Osteoblast (primary cell): Measurements from ENCODE around the gene UBE2K. TPM values are rescaled to one million over a fixed set of nuclear protein-coding genes. Genes with fewer than 3 reads are reported as not detected.

Experiments used
- DNase-seq: peaks from one replicate; pipeline ENCODE4 v3.0.0; 2011; ENCODE audit warnings: low spot score, mixed read lengths; ENCODE audit not compliant: insufficient read length; ENCODE audit errors: missing footprints
- H2AFZ ChIP-seq: 2 replicates; pipeline ENCODE4 v1.6.0; 2011; ENCODE audit warnings: mild to moderate bottlenecking, low read length
- H3K27ac ChIP-seq: 2 replicates; pipeline ENCODE4 v1.5.1; 2011; ENCODE audit warnings: mild to moderate bottlenecking, low read depth, low read length, moderate library complexity
- H3K27me3 ChIP-seq: 2 replicates; pipeline ENCODE4 v1.6.0; 2012; ENCODE audit warnings: mild to moderate bottlenecking, control low read depth, inconsistent platforms, low read length, moderate library complexity; ENCODE audit not compliant: insufficient read depth
- H3K36me3 ChIP-seq: 2 replicates; pipeline ENCODE4 v1.5.1; 2011; ENCODE audit warnings: mild to moderate bottlenecking, low read length, control low read depth, moderate library complexity; ENCODE audit not compliant: insufficient read depth
- H3K4me1 ChIP-seq: 2 replicates; pipeline ENCODE4 v1.5.1; 2011; ENCODE audit warnings: mild to moderate bottlenecking, low read length, control low read depth, moderate library complexity; ENCODE audit not compliant: insufficient read depth
- H3K4me2 ChIP-seq: 2 replicates; pipeline ENCODE4 v1.6.0; 2011; ENCODE audit warnings: mild to moderate bottlenecking, low read length; ENCODE audit not compliant: insufficient read depth
- H3K4me3 ChIP-seq: fragments of 200-600 bp; sonication (generic); 3 replicates; pipeline ENCODE4 v1.5.1; 2012; ENCODE audit warnings: mild to moderate bottlenecking, low read length, inconsistent platforms; ENCODE audit not compliant: insufficient read depth
- H3K79me2 ChIP-seq: 2 replicates; pipeline ENCODE4 v1.6.0; 2012; ENCODE audit warnings: mild to moderate bottlenecking, low read length, control low read depth, inconsistent platforms; ENCODE audit not compliant: insufficient read depth
- H3K9me3 ChIP-seq: 2 replicates; pipeline ENCODE4 v1.5.1; 2011; ENCODE audit warnings: low read depth, low read length, control low read depth
- H4K20me1 ChIP-seq: 2 replicates; pipeline ENCODE4 v1.6.0; 2012; ENCODE audit warnings: mild to moderate bottlenecking, low read length, control low read depth; ENCODE audit not compliant: insufficient read depth
- CTCF ChIP-seq: IDR thresholded peaks from 2 replicates; pipeline ENCODE4 v1.5.1; 2011; ENCODE audit warnings: mild to moderate bottlenecking, low read depth, low read length, moderate library complexity; ENCODE audit errors: extremely low read depth
- total RNA-seq: library from RNA; depleted of rRNA; stranded (reverse); fragments of >200 nt; gene quantifications from 2 replicates; pipeline ENCODE4 v1.2.3, GENCODE V29; 2012

The UBE2K gene
- total RNA-seq, 1 donor, result 19.2 TPM

- no peak overlapping the region for H3K4me3 ChIP-seq
- no peaks in the 10 kb centered on the region for H3K4me1 ChIP-seq
- no peak overlapping the region for H3K4me2 ChIP-seq
- H2AFZ ChIP-seq, result no peak overlapping the region
- peaks cover 43% of the 10 kb centered on the region for H3K36me3 ChIP-seq
- no peak overlapping the region for H3K27ac ChIP-seq
- TF ChIP-seq CTCF, result no peak
- no peaks in the 10 kb centered on the region for H3K9me3 ChIP-seq
- H3K27me3 ChIP-seq, result no peaks in the 10 kb centered on the region
- H4K20me1 ChIP-seq, result peaks cover 3% of the 10 kb centered on the region
- DNase-seq, result no peak
- peaks cover 38% of the 10 kb centered on the region for H3K79me2 ChIP-seq
Observed at GRCh38 chr4:39759569-39759968, 61.6 kb downstream of the UBE2K start.

- Histone ChIP-seq H3K36me3 (peaks cover 49% of the 10 kb centered on the region), H3K9me3 (no peaks in the 10 kb centered on the region), H3K79me2 (peaks cover 39% of the 10 kb centered on the region), H3K27ac (no peak overlapping the region), H3K4me1 (no peaks in the 10 kb centered on the region), H3K27me3 (no peaks in the 10 kb centered on the region), H3K4me2 (no peak overlapping the region), H4K20me1 (peaks cover 3% of the 10 kb centered on the region), H2AFZ (no peak overlapping the region), H3K4me3 (no peak overlapping the region)
- no peak for DNase-seq
- TF ChIP-seq CTCF, result no peak
Observed at GRCh38 chr4:39761005-39761667, 63.2 kb downstream of the UBE2K start.

GRCh38 chr4:39763714-39764572 is 66.0 kb downstream of the UBE2K start:
- no peak for TF ChIP-seq CTCF

GRCh38 chr4:39770005-39770404 is 72.1 kb downstream of the UBE2K start:
- Histone ChIP-seq H3K36me3 (peaks cover 34% of the 10 kb centered on the region), H3K4me1 (no peaks in the 10 kb centered on the region), H2AFZ (no peak overlapping the region), H3K4me3 (no peak overlapping the region), H3K27ac (no peak overlapping the region), H3K27me3 (no peaks in the 10 kb centered on the region), H3K79me2 (peaks cover 25% of the 10 kb centered on the region), H3K4me2 (no peak overlapping the region), H3K9me3 (no peaks in the 10 kb centered on the region), H4K20me1 (peaks cover 3% of the 10 kb centered on the region)
- no peak for TF ChIP-seq CTCF
- DNase-seq, result no peak

More at GRCh38 chr4:39763714-39764572, 66.0 kb downstream of the UBE2K start:
- Histone ChIP-seq H3K4me1 (no peaks in the 10 kb centered on the region), H3K36me3 (peaks cover 39% of the 10 kb centered on the region), H3K79me2 (peaks cover 28% of the 10 kb centered on the region), H3K4me3 (no peak overlapping the region), H3K9me3 (no peaks in the 10 kb centered on the region), H3K27ac (no peak overlapping the region), H3K4me2 (no peak overlapping the region), H2AFZ (no peak overlapping the region), H4K20me1 (peaks cover 5% of the 10 kb centered on the region), H3K27me3 (no peaks in the 10 kb centered on the region)
- DNase-seq, result no peak
